Medulla oblongata (tissue), 1 donor: Measurements from ENCODE around the gene PTGES3L.
"Not testable (repeated sequence)": the region's sequence is repeated elsewhere in the genome, so short reads cannot be mapped to it uniquely, and the experiment has no call there.

Experiments used
- DNase-seq: peaks from one replicate; pipeline ENCODE4 v3.0.0-alpha.2; 2015; ENCODE audit errors: extremely low spot score

The PTGES3L gene

DNA sequence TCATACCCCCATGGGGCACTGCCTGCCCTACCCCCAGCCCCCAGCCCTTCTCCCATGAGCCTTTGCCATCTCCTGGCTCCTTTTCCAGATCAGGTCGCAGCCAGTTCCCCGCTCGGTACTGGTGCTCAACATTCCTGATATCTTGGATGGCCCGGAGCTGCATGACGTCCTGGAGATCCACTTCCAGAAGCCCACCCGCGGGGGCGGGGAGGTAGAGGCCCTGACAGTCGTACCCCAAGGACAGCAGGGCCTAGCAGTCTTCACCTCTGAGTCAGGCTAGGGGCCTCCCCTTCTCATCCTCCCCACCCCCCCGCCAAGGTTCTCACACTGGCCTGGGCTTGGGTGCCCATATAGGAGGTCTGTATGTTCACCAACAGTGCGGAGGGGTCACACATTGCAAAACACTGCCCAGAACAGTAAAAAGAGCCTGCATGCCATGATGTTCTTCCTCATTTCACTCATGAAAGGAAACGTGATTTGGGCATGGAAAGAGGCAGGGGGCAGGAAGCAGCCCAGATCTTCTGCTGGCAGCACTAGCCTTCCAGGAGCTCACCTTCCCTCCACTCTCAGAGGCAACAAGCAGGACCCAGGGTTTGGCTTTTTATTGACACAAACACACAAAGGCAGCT, 34.3 kb upstream of the PTGES3L start:
- no peak for DNase-seq

DNA sequence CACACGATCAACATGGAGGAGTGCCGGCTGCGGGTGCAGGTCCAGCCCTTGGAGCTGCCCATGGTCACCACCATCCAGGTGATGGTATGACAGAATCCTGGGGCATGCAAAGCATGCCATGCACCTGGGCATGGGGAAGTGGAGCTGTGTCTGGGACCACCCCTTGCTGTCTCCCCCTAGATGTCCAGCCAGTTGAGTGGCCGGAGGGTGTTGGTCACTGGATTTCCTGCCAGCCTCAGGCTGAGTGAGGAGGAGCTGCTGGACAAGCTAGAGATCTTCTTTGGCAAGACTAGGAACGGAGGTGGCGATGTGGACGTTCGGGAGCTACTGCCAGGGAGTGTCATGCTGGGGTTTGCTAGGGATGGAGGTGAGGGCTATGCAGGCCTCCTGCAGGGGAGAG, 33.4 kb upstream of the PTGES3L start:
- DNase-seq, result no peak

DNA sequence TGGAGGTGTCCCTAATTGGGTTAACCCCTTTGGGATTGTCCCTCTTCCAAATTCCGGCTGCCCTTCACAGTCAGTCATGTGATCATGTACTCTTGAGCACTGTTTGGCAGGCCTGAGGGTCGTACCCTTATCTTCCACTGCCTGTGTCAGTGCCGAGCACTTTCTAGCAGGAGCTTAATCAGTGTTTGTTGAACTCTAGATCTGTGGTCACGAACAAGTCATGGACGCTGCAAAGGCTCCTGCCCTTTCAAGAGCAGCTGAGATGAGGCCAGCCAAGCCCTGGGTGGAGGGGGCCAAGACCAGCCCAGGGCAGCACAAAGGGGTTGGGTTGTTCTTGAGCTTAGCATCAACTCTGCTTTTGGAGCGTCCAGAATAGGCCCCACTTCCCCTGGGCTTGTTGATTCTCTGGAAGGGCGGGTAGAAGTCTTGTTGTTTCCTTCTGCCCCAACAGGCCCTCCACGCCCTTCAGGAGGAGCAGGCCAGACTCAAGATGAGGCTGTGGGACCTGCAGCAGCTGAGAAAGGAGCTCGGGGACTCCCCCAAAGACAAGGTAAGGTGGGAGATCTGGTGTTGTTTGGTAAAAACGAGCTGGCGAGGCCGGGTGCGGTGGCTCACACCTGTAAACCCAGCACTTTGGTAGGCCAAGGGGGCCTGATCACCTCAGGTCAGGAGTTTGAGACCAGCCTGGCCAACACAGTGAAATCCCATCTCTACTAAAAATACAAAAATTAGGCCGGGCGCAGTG, 32.0 kb upstream of the PTGES3L start:
- DNase-seq, result no peak

DNA sequence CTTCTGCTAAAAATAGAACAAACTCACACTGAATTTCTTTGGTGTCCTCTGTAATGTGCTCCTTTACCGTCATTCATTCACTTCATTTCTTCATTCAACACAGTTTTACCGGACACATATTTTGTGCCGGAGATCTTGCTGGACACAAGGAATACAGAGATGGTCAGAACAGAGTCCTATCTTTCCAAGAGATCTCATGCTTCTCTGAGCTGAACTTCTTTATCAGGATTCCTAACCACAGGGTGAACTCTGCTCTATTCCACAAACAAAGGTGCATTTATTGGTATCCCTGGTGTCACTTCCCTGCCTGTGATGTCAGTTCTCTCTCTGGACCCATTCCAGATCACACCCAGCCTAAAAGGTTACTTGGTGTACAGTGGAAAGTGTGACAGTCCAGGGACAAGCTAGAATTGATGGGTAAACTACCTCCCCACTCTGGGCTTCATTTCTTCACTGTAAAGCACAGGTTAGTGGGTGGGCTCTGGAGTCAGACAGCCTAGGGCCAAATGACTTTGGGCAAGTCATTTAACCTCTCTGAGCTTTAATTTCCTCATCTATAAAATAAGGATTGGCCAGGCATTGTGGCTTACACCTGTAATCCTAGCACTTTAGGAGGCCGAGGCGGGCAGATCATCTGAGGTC, 30.9 kb upstream of the PTGES3L start:
- no peak for DNase-seq

DNA sequence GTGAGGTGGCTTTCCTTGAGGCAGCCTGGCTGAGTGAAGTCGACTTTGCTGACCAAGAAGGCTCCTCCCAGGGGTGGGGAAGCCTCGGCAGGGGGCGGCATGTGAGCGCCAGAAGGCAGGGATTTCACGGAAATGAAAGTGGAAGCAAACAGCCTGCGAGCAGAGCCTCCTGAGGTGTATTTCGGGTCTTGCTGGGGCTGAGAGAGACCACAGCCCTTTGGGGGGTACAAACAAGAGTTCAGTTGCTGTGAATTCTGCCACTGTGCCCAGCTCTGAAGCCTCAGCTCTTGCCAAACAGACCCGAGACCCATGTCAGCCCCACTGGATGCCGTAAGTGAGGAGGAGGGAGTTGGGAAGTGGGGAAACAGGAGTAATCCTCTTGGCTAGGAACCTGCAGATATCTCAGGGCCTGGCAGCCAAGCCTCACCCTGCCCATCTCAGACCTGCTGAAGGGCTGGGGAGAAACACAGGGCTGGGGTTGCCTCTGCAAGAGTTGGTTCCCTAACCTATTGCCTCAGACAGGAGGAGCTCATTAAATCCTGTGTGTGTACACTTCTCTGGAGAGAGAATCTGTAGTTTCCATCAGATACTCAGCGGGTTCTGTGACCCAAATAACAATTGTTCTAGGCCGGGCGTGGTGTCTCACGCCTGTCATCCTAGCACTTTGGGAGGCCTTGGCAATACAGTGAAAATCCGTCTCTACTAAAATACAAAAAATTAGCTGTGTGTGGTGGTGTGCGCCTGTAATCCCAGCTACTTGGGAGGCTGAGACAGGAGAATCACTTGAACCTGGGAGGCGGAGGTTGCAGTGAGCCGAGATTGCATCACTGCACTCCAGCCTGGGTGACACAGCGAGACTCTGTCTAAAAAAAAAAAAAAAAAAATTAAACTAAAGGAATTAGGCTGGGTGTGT, 27.0 kb upstream of the PTGES3L start, which contains the start of gene IFI35:
TSS of gene IFI35 (plus strand) at position 146 of the 913 bp plus-strand sequence. CDS start at position 310, 164 bp downstream.
- DNase-seq, result peak; percentile 89

DNA sequence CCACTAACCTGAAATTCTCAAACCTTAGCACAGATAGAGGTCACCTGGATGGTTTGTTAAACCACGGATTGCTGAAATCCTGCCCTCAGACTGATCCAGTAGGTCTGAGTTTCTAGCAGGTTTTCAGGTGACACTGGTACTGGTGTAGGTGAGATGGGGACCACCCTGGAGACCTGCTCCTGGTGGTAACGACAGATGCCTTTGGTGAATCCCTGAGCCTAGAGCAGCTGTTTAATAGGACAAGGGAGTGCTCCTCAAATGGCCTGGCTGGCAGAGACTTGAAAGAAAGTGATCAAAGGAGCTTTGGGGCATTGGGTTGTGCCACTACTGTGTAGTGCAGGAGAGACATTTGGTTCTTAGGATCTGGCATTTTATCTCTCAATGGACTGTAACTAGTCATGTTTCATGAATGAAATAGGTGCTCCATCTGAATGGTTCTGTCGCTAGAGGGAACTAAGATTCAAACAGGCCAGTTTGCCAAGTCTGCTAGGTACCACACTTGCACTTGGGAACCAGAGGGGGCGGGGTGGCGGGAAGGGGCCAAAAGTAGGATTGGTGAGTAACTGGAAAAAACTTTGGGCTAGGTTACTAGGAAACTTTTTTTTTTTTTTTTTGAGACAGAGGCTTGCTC, 23.8 kb upstream of the PTGES3L start:
- DNase-seq, result no peak

DNA sequence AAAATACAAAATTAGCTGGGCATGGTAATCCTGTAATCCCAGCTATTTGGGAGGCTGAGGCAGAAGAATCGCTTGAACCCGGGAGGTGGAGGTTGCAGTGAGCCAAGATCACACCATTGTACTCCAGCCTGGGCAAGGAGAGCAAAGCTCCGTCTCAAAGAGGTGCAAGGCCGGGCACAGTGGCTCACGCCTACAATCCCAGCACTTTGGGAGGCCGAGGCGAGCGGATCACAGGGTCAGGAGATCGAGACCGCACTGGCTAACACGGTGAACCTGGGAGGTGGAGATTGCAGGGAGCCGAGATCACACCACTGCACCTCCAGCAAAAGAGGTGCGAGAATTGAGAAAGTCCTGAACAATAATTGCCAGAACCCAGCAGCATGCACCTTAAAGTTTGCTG, 21.0 kb upstream of the PTGES3L start:
- not testable (repeated sequence) for DNase-seq

DNA sequence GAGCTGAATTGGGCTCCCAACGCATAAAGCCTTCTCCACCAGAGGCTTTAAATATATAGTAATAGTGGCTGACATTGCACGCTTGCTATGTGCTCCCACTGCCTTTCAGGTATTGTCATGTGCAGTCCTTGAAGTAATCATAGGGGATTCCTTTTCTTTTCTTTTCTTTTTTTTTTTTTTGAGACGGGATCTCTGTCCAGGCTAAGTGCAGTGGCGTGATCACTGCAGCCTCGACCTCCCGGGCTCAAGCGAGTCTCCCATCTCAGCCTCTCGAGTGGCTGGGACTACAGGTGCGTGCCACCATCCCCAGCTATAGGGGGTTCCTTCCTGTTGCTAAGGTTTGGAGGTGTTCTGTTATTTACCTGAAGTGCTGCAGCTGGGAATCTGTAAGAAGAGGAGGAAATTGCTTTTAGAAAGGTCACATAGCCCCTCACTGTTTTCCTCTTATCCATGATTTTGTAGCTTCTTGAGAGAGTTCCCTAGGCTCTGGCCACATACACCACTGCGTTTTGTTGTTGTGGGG, 19.2 kb upstream of the PTGES3L start:
- no peak for DNase-seq

DNA sequence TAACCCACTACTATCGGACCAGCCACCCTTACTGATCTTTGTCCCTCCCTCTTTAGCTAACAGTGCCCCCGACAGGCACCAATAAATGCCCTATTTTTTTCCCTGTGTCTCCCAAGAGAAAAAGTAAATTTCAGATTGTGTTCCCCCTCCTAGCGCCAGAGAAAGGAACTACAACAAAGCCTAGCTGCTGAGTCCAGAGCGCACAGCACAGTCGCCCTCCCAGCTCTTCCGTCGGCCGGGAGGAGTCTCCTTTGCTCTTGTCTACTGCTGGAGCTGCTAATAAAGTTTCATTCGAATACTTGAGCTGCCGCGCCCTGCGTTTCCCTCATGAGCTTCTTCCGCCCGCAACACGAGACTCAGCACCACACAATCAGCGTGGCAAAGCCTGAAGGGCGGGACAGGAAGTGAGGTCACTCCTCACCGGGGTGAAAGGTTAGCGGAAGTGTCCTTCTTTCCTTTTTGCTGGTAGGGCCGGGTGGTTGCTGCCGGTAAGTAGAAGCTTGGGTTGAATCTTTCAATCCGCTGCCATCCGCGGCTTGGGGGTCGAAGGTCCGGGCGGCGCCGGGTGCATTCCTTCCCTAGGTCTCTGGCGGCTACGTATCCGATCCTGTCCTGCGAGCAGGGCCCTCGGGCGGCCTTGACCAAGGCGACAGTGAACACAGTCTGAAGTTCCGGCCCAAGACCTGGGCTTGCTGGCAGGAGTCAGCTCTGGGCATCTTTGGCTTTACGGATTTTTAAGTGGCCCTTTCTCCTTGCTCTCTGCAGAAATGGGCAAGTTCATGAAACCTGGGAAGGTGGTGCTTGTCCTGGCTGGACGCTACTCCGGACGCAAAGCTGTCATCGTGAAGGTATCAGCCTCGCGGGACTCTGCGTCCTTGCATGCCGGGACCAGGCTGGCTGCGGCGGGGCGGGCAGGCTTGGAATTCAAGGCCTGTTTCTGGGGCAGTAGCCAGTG, 18.4 kb upstream of the PTGES3L start, which contains the start of gene RPL27:
TSS of gene RPL27 (plus strand) at position 436 of the 955 bp plus-strand sequence. CDS start at position 768, 332 bp downstream.
- peak; percentile 100 for DNase-seq

DNA sequence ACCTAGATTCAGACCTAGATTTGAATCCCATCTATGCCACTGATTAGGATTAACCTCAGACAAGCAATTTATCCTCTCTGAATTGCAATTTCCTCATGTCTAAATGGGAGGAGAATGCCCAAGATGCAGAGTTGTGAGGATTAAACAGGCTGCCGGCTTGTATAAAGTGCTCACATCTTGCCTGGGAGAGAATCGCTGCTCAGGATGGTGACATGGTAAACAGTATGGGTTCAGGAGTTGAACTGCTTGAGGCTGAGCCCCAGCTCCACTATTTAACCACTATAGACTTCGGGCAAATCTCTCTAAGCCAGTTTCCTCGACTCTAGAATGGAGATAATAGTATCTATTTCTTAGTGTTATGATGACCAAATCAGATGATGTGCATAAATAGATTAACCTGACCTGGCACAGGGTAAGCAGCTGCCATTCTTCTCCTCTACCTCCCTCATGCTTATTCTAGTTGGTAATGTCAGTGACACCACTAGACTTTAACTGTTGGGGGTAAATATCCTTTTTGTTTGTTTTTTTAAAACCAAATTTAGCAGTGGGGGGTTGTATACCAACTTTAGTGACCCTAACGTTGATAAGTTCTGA, 17.6 kb upstream of the PTGES3L start:
- no peak for DNase-seq

DNA sequence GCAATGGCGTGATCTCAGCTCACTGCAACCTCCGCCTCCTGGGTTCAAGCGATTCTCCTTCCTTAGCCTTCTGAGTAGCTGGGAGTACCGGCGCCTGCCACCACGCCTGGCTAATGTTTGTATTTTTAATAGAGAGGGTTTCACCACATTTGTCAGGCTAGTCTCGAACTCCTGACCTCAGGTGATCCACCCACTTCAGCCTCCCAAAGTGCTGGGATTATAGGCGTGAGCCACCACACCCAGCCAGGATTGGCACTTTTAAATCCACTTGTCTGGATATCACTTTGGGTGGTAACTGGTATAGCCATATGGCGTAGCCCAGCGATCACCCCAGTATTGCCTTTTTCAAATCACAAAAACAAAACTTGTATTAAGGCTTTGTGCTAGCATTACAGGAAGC, 14.0 kb upstream of the PTGES3L start:
- DNase-seq, result not testable (repeated sequence)

DNA sequence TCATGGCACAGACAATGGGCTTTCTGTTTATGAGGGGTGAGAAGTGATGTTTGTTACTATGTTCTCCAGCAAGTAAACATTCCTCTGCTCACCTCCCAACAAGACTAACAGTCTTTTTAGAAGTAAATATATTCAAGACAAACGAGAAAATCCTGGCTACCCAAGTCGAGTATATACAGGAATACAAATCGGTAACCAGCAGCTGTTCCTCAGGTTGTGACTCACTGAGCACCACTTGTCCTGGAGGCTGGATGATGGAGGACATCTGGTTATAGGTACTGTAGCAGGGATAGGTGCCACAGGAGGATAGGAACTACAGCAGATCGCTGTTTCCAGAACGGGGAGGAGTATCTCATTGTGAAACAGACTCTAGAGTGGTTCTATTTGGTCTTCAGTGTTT, 13.0 kb upstream of the PTGES3L start:
- DNase-seq, result no peak

DNA sequence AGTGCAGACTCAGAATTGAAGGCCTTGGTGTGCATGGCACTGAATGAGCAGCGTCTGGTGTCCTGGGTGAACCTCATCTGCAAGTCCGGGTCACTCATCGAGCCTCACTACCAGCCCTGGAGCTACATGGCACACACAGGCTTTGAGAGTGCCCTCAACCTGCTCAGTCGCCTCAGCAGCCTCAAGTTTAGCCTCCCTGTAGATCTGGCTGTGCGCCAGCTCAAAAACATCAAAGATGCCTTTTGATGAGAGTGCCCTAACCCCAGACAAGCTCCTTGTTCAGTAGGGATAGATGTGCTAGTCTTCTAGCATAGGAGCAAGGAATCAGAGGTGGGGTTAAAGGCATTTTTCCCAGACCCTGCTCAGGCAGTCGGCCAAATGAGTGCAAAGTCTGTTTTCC, 11.6 kb upstream of the PTGES3L start:
- no peak for DNase-seq

DNA sequence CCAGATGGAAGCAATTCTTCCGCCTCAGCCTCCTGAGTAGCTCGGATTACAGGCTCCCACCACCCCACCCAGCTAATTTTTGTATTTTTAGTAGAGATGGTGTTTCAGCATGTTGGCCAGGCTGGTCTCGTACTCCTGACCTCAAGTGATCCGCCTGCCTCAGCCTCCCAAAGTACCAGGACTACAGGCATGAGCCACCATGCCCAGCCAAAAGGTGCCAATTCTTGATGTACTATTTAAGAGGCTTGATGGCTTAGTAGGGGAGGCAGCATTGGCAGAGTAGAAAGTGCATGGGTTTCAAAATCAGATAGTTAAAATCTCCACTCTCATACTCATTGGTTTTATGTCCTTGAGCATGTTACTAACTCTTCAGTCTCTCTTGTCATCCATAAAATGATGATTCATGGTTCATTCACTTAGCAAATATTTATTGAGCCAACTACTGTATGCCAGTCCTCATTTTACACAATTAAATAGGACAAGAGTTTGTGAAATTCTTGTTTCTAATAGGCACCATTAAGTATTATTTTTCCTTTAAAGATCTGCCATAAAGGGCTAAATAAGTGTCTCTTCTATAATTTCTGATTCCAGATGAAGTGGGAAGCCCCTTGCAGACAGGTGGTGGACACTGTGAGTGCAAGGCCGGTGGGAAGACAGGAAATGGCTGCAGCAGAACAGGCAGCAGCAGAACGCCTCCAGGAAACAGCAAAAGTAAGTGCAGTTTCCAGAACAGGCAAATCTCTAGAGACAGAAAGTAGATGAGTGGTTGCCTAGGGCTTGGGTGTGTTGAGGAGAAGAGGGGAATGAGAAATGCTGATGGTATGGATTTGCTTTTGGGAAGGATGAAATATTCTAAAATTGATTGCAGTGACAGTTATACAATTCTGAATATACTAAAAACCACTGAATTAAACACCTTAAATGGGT, 10.1 kb upstream of the PTGES3L start:
- DNase-seq, result no peak

DNA sequence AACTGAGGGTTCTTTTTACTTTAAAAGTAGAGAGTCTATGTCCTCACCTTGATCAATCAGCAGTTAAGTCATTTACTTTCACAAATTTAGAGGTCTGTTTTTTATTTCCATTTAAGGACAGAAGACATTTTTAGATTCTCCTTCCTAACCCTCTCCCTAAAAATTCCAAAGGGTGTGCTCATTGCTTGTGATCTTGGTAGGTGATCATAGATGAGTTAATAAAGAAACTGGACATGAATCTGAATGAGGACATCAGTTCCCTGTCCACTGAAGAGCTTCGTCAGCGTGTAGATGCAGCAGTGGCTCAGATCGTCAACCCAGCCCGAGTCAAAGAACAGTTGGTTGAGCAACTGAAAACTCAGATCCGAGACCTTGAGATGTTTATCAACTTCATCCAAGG, 9.3 kb upstream of the PTGES3L start:
- no peak for DNase-seq

DNA sequence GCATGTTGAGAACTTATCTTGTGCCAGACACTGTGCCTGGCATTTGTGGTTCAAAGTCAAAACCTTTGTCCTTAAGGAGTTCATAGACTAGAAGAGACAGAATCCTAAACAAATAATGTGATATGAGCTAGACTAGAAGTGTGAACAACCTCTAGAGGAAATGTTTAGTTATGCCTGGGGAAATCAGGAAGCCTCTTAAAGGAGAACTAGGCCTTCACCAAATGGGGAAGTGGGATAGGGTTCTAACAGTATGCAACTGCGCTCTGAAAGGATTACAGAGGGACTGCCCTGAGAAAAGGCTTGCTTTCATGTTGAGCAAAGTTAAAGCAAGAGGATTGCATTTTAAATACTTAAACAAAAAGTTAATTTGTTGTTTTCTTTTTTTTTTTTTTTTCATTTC, 5.3 kb upstream of the PTGES3L start:
- peak; percentile 72 for DNase-seq

DNA sequence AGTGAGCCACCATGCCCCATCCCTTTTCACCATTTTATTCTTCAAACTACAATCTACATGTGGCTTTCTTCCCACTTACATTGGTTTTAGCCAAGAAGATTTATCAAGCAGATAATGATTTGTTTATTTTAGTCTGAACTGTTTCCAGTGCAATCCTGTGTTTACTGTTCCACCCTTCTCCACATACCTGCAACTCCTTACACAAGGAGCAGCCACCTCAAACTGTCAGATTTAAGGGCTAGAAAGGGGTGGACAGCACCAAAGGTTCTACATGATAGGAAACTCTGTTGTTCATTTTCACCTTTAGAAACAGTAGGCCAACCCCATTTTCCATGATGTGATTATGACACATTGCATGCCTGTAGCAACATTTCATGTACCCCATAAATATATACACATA, 2.4 kb upstream of the PTGES3L start:
- no peak for DNase-seq

DNA sequence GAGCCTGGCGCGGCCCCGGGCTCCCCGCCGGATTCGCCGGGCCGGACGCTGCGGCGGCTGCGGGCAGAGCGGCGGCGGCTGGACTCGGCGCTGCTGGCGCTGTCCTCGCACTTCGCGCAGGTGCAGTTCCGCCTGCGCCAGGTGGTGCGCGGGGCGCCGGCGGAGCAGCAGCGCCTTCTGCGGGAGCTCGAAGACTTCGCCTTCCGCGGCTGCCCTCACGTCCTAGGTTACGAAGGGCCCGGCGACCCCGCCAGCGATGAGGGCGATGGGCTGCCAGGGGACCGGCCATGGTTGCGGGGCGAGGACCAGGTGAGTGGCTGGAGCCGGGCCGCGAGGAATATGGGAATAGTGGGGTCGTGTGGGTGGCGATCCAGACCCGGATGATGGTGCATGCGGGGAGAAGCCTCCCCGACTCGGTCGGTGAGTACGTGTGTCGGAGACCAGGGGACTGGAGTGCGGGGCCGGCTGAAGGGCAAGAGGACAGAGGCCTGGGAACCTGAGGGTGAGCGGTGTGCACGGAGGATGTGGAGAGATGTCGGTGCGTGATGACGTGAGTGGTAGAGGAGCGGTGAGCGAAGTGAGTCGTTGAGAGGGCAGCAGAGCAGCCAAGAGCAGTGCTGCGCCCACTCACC, 1.0 kb upstream of the PTGES3L start:
- no peak for DNase-seq
